Stimulated activated CD4-positive, alpha-beta T cell treated with anti-CD3 and anti-CD28 coated beads, Interleukin-4, amount 100 ng/mL, for 1 hour (primary cell): ENCODE results near the gene RAE1.

ENCODE experiments used
- DNase-seq: peaks from one replicate; pipeline ENCODE4 v3.0.0-alpha.2; 2020

The RAE1 gene

GRCh38 chr20:57389695-57390603 is 38.9 kb downstream of the RAE1 start:
- DNase-seq: peak; percentile 72

GRCh38 chr20:57390604-57391438 is 39.8 kb downstream of the RAE1 start, which contains the start of gene RBM38:
Gene RBM38, plus strand, starts transcription at chr20:57391396. Its CDS starts 186 bp downstream, at chr20:57391582.
- peak; percentile 83 for DNase-seq

GRCh38 chr20:57391439-57392301 is 40.6 kb downstream of the RAE1 start:
- DNase-seq: peak; percentile 40

- DNase-seq: peak; percentile 69
Observed at GRCh38 chr20:57392512-57393271, 41.6 kb downstream of the RAE1 start.

- no peak for DNase-seq
Observed at GRCh38 chr20:57393321-57394120, 42.5 kb downstream of the RAE1 start.

- no peak for DNase-seq
Observed at GRCh38 chr20:57394121-57395082, 43.3 kb downstream of the RAE1 start.

- no peak for DNase-seq
Observed at GRCh38 chr20:57395111-57395966, 44.3 kb downstream of the RAE1 start.

- no peak for DNase-seq
Observed at GRCh38 chr20:57396212-57396983, 45.3 kb downstream of the RAE1 start.

- DNase-seq: no peak
Observed at GRCh38 chr20:57396984-57397692, 46.1 kb downstream of the RAE1 start.

GRCh38 chr20:57397693-57398108 is 46.6 kb downstream of the RAE1 start:
- DNase-seq: peak; percentile 51

GRCh38 chr20:57398231-57398821 is 47.3 kb downstream of the RAE1 start:
- peak; percentile 85 for DNase-seq

GRCh38 chr20:57398901-57399535 is 48.0 kb downstream of the RAE1 start:
- no peak for DNase-seq

GRCh38 chr20:57399587-57400155 is 48.6 kb downstream of the RAE1 start:
- peak; percentile 51 for DNase-seq

GRCh38 chr20:57400231-57400701 is 49.2 kb downstream of the RAE1 start:
- no peak for DNase-seq

- no peak for DNase-seq
Observed at GRCh38 chr20:57400821-57401564, 49.9 kb downstream of the RAE1 start.
